Neural cell (in vitro differentiated cells): ENCODE data around the gene DLG5. TPM values are rescaled to one million over a fixed set of nuclear protein-coding genes. Genes with fewer than 3 reads are reported as not detected.

Source experiments
- H2AFZ ChIP-seq: fragments of 200-600, 300-800 bp; sonication (generic), shearing (Covaris generic); 2 replicates; pipeline ENCODE4 v1.6.0; 2014; ENCODE audit warnings: low read depth, mild to moderate bottlenecking, antibody characterized with exemption, low read length, moderate library complexity
- H3F3A ChIP-seq: fragments of 200-600 bp; shearing (Covaris generic); 2 replicates; pipeline ENCODE4 v1.6.1; 2016; ENCODE audit warnings: mild to moderate bottlenecking, moderate library complexity, mixed read lengths, antibody characterized with exemption, low read length; ENCODE audit not compliant: insufficient read depth, poor library complexity, severe bottlenecking
- H3K27ac ChIP-seq: fragments of 200-600, 300-800 bp; sonication (generic), shearing (Covaris generic); 2 replicates; pipeline ENCODE4 v1.5.1; 2014; ENCODE audit warnings: mild to moderate bottlenecking, low read length, moderate library complexity
- H3K27me3 ChIP-seq: fragments of 300-800, 200-600 bp; sonication (generic), shearing (Covaris generic); 2 replicates; pipeline ENCODE4 v1.6.0; 2014; ENCODE audit warnings: mild to moderate bottlenecking, low read depth, low read length, moderate library complexity; ENCODE audit not compliant: insufficient read depth
- H3K36me3 ChIP-seq: fragments of 300-800, 200-600 bp; sonication (generic), shearing (Covaris generic); 2 replicates; pipeline ENCODE4 v1.5.1; 2014; ENCODE audit warnings: mild to moderate bottlenecking, antibody characterized with exemption, low read length, moderate library complexity; ENCODE audit not compliant: insufficient read depth
- H3K4me2 ChIP-seq: fragments of 300-800, 200-600 bp; sonication (generic), shearing (Covaris generic); 2 replicates; pipeline ENCODE4 v1.6.0; 2014; ENCODE audit warnings: mild to moderate bottlenecking, low read length
- H3K4me3 ChIP-seq: fragments of 300-800, 200-600 bp; sonication (generic), shearing (Covaris generic); 2 replicates; pipeline ENCODE4 v1.5.1; 2014; ENCODE audit warnings: mild to moderate bottlenecking, low read length, moderate library complexity
- H3K79me2 ChIP-seq: fragments of 200-600 bp; shearing (Covaris generic); replicated peaks from 2 replicates; pipeline ENCODE4 v1.6.0; 2014; ENCODE audit warnings: mild to moderate bottlenecking, low read length, moderate library complexity; ENCODE audit not compliant: insufficient read depth
- H3K9ac ChIP-seq: fragments of 300-800, 200-600 bp; sonication (generic), shearing (Covaris generic); 2 replicates; pipeline ENCODE4 v1.6.1; 2016; ENCODE audit warnings: mild to moderate bottlenecking, low read length, mixed read lengths
- H3K9me2 ChIP-seq: fragments of 200-600 bp; shearing (Covaris generic); 2 replicates; pipeline ENCODE4 v1.6.1; 2016; ENCODE audit warnings: mild to moderate bottlenecking, low read length, mixed read lengths; ENCODE audit not compliant: insufficient read depth
- H3K9me3 ChIP-seq: fragments of 200-600, 300-800 bp; sonication (generic), shearing (Covaris generic); 2 replicates; pipeline ENCODE4 v1.6.1; 2016; ENCODE audit warnings: mild to moderate bottlenecking, mixed run types, low read length, moderate library complexity, mixed read lengths
- H4K20me1 ChIP-seq: fragments of 200-600 bp; shearing (Covaris generic); 2 replicates; pipeline ENCODE4 v1.6.1; 2016; ENCODE audit warnings: mild to moderate bottlenecking, mixed run types; ENCODE audit not compliant: insufficient read depth
- CTCF ChIP-seq: fragments of 450-650 bp; IDR thresholded peaks from 2 replicates; pipeline ENCODE4 v1.5.1; 2014; ENCODE audit warnings: antibody characterized with exemption, mild to moderate bottlenecking, moderate library complexity; ENCODE audit not compliant: poor library complexity, severe bottlenecking
- EP300 ChIP-seq: fragments of 450-650 bp; conservative IDR thresholded peaks from 2 replicates; pipeline ENCODE4 v1.6.1; 2014; ENCODE audit warnings: antibody characterized with exemption, mild to moderate bottlenecking, moderate library complexity; ENCODE audit not compliant: poor library complexity, severe bottlenecking
- EZH2 ChIP-seq: fragments of 200-600, 300-800 bp; shearing (Covaris generic), sonication (generic); IDR thresholded peaks from 2 replicates; pipeline ENCODE4 v1.6.1; 2014; ENCODE audit warnings: antibody characterized with exemption, low read length, borderline replicate concordance, mild to moderate bottlenecking; ENCODE audit not compliant: insufficient read depth, poor library complexity, severe bottlenecking
- MXI1 ChIP-seq: fragments of 450-650 bp; conservative IDR thresholded peaks from 2 replicates; pipeline ENCODE4 v1.6.1; 2014; ENCODE audit warnings: antibody characterized with exemption, mild to moderate bottlenecking; ENCODE audit not compliant: poor library complexity, severe bottlenecking
- POLR2AphosphoS5 ChIP-seq: IDR thresholded peaks from 2 replicates; pipeline ENCODE4 v1.6.1; 2012
- RAD21 ChIP-seq: fragments of 450-650 bp; conservative IDR thresholded peaks from 2 replicates; pipeline ENCODE4 v1.6.1; 2014; ENCODE audit warnings: antibody characterized with exemption, mild to moderate bottlenecking, moderate library complexity
- REST ChIP-seq: IDR thresholded peaks from 2 replicates; pipeline ENCODE4 v1.6.1; 2012; ENCODE audit warnings: borderline replicate concordance
- SMC3 ChIP-seq: fragments of 450-650 bp; conservative IDR thresholded peaks from 2 replicates; pipeline ENCODE4 v1.6.1; 2014; ENCODE audit warnings: antibody characterized with exemption, mild to moderate bottlenecking, moderate library complexity; ENCODE audit not compliant: poor library complexity
- TAF1 ChIP-seq: IDR thresholded peaks from 2 replicates; pipeline ENCODE4 v1.6.1; 2012; ENCODE audit warnings: low read depth
- polyA plus RNA-seq: library from polyadenylated mRNA; depleted of rRNA; stranded (reverse); fragments of >200 nt; gene quantifications from 2 replicates; pipeline ENCODE4 v1.2.3, GENCODE V29; 2014

Gene DLG5
- polyA plus RNA-seq, 1 donor from 2014 or later: 72.9 TPM

- no peak overlapping the region for H3K27ac ChIP-seq
- no peak overlapping the region for H3K4me2 ChIP-seq
- H3K9me3 ChIP-seq: no peaks in the 10 kb centered on the region
- H3K4me3 ChIP-seq: no peak overlapping the region
- H3K27me3 ChIP-seq: no peaks in the 10 kb centered on the region
- no peaks in the 10 kb centered on the region for H4K20me1 ChIP-seq
- H2AFZ ChIP-seq: no peak overlapping the region
- H3F3A ChIP-seq: no peaks in the 10 kb centered on the region
- no peaks in the 10 kb centered on the region for H3K9me2 ChIP-seq
- peaks cover 4% of the 10 kb centered on the region for H3K79me2 ChIP-seq
- TF ChIP-seq EZH2 (no peak), RAD21 (no peak), TAF1 (no peak), EP300 (no peak), SMC3 (no peak), REST (no peak), CTCF (no peak), POLR2AphosphoS5 (no peak), MXI1 (no peak)
- H3K36me3 ChIP-seq: no peaks in the 10 kb centered on the region
- no peak overlapping the region for H3K9ac ChIP-seq
Measured at GRCh38 chr10:77874872-77875271, 51.7 kb downstream of the DLG5 start.

- no peak for TF ChIP-seq POLR2AphosphoS5
- TF ChIP-seq REST: no peak
- TF ChIP-seq EZH2: no peak
- TF ChIP-seq EP300: no peak
- TF ChIP-seq CTCF: no peak
- no peak for TF ChIP-seq SMC3
- no peak for TF ChIP-seq TAF1
- TF ChIP-seq MXI1: no peak
- TF ChIP-seq RAD21: no peak
- Histone ChIP-seq H2AFZ (no peak overlapping the region), H3F3A (no peaks in the 10 kb centered on the region), H3K9me2 (no peaks in the 10 kb centered on the region), H4K20me1 (no peaks in the 10 kb centered on the region), H3K27ac (no peak overlapping the region), H3K79me2 (peaks cover 4% of the 10 kb centered on the region), H3K36me3 (no peaks in the 10 kb centered on the region), H3K4me2 (no peak overlapping the region), H3K4me3 (no peak overlapping the region), H3K27me3 (no peaks in the 10 kb centered on the region), H3K9me3 (no peaks in the 10 kb centered on the region), H3K9ac (no peak overlapping the region)
Measured at GRCh38 chr10:77873536-77874380, 52.8 kb downstream of the DLG5 start.
